GM21528 (cell line): ENCODE results near the gene CACNG3.

ENCODE experiments used
- ATAC-seq: cut with Tn5 transposase; IDR thresholded peaks from one replicate; pipeline ENCODE4 v1.9.1; 2021; ENCODE audit warnings: mild to moderate bottlenecking, moderate library complexity; ENCODE audit not compliant: unreplicated experiment, low FRiP score

Gene CACNG3

DNA sequence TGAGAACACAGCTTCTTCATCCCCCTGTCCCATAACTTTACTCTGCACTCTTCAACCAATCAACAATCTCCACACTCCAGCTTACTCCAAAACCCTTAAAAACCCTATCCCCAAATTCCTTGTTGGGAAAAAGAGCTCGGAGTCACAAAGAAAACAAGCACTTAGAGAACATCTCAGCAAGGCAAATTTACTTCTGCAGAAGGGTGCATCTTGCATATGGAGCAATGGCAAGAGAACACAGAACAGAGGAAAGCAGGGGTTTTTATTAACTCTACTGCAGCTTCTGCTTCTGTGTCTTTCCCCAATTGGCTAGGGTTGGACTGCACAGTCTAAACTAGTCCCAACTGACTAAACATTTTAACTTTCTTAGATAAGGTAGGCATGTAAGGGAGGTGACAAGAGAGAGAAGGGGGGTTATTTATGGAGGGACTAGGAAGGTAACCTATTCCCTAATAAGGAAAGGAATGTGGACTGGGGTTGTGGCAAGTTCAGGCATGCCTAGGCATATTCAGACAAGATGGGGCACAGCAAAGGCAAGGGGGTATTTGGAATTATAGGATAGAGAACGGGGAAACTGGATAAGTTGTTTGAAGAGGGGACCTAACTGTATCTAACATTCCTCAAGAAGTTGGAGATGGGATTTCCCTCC is 125.5 kb downstream of the CACNG3 start:
- ATAC-seq, result no peak

DNA sequence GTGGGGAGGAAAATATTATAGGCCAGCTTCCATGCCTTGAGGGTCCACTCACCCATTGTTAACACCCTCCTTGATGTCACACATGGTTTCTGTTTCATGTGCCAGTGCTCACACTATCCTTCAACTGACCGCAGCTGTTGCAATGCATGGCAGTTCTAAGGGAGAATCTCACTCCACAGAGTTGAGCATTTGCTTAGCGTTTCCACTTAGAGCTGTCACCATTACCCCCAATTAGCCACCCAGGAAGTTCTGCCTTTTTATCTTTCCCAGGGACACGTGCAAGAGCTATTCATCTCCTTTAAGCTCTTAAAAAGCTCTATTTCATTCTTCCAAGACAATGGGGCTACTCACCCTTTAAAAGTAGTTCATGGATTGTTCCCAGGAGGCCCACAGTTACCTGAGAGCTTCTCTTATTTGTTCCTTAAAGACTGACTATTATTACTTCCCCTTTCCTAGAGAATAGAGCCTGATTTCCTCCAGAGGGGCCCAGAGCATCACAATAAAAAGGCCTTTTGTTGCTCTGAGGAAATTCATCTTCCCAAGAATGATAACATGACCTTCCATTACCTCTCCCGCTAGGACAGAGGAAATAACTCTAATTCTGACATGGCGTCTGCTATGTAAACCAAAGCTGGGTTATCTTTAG is 126.8 kb downstream of the CACNG3 start:
- no peak for ATAC-seq

DNA sequence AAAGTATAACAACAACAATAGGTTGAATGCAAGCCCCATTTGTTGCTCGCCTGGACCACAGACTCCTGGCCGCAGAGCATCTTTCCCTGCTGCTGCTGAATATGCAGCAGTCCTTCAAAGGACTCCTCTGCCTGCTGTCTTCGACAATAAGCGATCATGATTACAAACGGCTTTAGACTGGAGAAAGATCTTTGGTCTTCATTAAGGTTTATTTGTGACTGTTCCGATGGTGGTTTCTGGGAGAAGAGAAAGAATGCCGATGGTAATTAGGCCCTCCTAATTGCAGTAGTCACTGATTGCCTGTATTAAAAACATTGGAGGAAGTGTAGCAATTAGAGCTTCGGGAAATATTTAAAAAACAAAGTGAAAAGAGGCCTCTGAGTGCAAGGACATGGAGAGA is 138.2 kb downstream of the CACNG3 start:
- ATAC-seq, result no peak

DNA sequence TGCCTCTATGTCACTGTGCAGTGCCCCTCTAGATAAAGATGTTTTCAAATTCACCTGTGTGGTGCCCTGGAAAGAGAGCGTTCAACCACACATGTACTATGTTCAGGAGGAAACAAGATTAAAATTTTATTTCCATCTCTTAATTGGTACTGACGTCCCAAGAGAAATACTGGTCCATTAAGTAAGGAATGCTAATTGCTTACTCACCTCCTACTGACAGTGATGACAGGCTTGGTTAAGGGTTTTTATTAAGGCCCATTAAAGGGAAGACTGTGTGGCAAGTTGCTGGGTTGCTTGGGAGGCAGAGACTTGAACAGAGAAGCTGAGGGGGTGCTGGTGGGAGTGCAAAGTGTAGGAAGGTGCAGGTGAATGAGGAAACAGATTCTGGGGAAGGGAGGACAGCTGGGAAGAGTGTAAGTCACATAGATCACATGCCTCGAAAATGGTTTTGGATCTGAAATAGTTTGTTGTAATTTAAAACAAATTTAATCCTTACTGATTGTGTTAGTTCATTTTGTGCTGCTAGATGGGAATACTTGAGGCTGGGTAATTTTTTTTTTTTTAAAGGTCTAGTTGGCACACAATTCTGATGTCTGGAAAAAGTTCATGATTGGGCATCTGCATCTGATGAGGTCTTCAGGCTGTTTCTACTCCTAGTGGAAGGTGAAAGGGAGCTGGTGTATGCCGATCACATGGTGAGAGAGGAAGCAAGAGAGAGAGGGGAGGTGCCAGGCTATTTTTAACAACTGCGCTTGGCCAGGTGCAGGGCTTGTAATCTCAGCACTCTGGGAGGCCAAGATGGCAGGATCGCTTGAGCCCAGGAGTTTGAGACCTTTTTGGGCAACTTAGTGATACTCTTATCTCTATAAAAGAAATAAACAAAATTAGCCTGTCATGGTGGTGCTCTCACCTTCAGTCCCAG is 140.5 kb downstream of the CACNG3 start:
- ATAC-seq, result no peak

DNA sequence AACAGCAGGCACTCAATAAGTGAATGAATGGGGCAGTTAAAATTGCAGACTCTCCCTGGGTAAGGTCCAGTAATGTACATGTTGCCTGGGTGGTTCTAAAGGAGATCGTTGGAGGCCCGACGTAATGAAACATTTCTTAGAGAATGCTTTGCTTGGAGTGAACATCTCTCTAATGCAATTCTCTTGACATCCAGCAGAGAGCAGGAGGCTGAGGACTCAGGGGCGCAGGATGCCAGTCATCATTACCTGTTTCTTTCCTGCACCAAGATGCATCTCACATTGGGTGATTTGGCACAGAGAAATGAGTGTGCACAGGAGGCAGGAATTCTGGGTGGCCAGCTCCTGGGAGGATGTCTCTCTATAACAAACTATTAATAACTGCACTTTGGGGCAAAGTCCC is 152.9 kb downstream of the CACNG3 start:
- ATAC-seq, result no peak
